Ishikawa (cell line): Measurements from ENCODE around the gene PSMG3.

ENCODE experiments used
- CEBPB ChIP-seq: IDR thresholded peaks from 2 replicates; pipeline ENCODE4 v1.6.1; 2012
- CREB1 ChIP-seq: IDR thresholded peaks from 2 replicates; pipeline ENCODE4 v1.6.1; 2012; ENCODE audit warnings: low read depth
- EGR1 ChIP-seq: IDR thresholded peaks from 2 replicates; pipeline ENCODE4 v1.6.1; 2012
- EP300 ChIP-seq: IDR thresholded peaks from 2 replicates; pipeline ENCODE4 v1.6.1; 2012; ENCODE audit warnings: borderline replicate concordance
- FOXM1 ChIP-seq: IDR thresholded peaks from 2 replicates; pipeline ENCODE4 v1.6.1; 2012; ENCODE audit warnings: low read depth, borderline replicate concordance
- RAD21 ChIP-seq: IDR thresholded peaks from 2 replicates; pipeline ENCODE4 v1.6.1; 2012; ENCODE audit warnings: low read depth
- TAF1 ChIP-seq: IDR thresholded peaks from 2 replicates; pipeline ENCODE4 v1.6.1; 2012; ENCODE audit warnings: low read depth, mild to moderate bottlenecking
- TCF12 ChIP-seq: IDR thresholded peaks from 2 replicates; pipeline ENCODE4 v1.6.1; 2012; ENCODE audit warnings: low read depth
- TF ChIP-seq, protein P1 (sequence below): IDR thresholded peaks from 2 replicates; pipeline ENCODE4 v1.6.1; 2012; ENCODE audit warnings: low read depth, mild to moderate bottlenecking
- TF ChIP-seq, protein P2 (sequence below): IDR thresholded peaks from 2 replicates; pipeline ENCODE4 v1.6.1; 2012

DNA sequence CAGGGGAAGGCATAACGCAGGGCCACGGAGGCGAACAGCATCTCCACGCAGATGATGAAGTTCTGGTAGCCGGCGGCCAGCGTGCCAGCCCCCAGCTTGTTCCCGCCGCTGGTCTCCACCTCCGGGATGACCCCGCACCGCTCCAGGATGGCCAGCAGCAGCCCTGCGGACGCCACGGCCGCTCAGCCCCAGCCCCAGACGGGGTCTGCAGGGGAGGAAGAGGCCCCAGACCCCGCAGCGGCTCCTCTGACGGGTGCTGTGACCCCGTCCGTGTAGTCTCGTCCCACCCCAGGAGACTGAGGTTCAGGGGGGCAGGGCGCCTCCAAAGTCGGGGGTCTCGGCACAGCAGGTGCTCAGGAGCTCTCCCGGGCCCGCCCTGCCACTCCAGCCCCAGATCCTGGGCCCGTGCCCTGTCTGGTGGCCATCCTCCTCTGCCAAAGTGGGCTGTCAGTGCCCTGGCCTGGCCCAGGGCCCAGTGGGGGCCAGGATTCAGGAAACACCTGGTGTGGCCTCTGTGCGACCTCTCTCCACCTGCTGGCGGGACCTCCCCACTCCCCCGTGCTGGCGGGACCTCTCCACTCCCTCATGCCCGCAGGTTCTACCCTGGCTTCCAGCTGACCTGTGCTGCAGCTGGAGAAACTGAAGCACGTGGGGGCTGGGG, 21.9 kb downstream of the PSMG3 start:
- no peak for TF ChIP-seq RAD21
- no peak for TF ChIP-seq EGR1
- no peak for TF ChIP-seq CEBPB
- TF ChIP-seq FOXM1, result no peak
- no peak for TF ChIP-seq CREB1
- TF ChIP-seq TCF12, result no peak
- TF ChIP-seq, protein P1, sequence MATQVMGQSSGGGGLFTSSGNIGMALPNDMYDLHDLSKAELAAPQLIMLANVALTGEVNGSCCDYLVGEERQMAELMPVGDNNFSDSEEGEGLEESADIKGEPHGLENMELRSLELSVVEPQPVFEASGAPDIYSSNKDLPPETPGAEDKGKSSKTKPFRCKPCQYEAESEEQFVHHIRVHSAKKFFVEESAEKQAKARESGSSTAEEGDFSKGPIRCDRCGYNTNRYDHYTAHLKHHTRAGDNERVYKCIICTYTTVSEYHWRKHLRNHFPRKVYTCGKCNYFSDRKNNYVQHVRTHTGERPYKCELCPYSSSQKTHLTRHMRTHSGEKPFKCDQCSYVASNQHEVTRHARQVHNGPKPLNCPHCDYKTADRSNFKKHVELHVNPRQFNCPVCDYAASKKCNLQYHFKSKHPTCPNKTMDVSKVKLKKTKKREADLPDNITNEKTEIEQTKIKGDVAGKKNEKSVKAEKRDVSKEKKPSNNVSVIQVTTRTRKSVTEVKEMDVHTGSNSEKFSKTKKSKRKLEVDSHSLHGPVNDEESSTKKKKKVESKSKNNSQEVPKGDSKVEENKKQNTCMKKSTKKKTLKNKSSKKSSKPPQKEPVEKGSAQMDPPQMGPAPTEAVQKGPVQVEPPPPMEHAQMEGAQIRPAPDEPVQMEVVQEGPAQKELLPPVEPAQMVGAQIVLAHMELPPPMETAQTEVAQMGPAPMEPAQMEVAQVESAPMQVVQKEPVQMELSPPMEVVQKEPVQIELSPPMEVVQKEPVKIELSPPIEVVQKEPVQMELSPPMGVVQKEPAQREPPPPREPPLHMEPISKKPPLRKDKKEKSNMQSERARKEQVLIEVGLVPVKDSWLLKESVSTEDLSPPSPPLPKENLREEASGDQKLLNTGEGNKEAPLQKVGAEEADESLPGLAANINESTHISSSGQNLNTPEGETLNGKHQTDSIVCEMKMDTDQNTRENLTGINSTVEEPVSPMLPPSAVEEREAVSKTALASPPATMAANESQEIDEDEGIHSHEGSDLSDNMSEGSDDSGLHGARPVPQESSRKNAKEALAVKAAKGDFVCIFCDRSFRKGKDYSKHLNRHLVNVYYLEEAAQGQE, result no peak
- no peak for TF ChIP-seq EP300
- TF ChIP-seq, protein P2, sequence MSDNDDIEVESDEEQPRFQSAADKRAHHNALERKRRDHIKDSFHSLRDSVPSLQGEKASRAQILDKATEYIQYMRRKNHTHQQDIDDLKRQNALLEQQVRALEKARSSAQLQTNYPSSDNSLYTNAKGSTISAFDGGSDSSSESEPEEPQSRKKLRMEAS, result no peak
- no peak for TF ChIP-seq TAF1
